Lower lobe of right lung (tissue), 2 donors: ENCODE results near the gene PTPRN2. TPM values are rescaled to one million over a fixed set of nuclear protein-coding genes. Genes with fewer than 3 reads are reported as not detected.
"Not testable (repeated sequence)": the region's sequence is repeated elsewhere in the genome, so short reads cannot be mapped to it uniquely, and the experiment has no call there.

Source experiments
- ATAC-seq, 2 donors: fragments of 200-7000 bp; cut with Tn5 transposase; one replicate each; pipeline ENCODE4 v1.9.1; 2020 to 2022; ENCODE audit warnings: mild to moderate bottlenecking in 2 of 2, moderate library complexity in 2 of 2
- DNase-seq: peaks from one replicate; pipeline ENCODE4 v3.0.0-alpha.2; 2020
- H3K27ac ChIP-seq: fragments of 200-600 bp; one replicate; pipeline ENCODE4 v1.8.0; 2022
- H3K27me3 ChIP-seq: fragments of 200-600 bp; one replicate; pipeline ENCODE4 v1.8.0; 2022; ENCODE audit warnings: low read depth
- H3K36me3 ChIP-seq: fragments of 200-600 bp; one replicate; pipeline ENCODE4 v1.8.0; 2022; ENCODE audit warnings: mild to moderate bottlenecking
- H3K4me1 ChIP-seq: fragments of 200-600 bp; one replicate; pipeline ENCODE4 v1.8.0; 2022
- H3K4me3 ChIP-seq: fragments of 200-600 bp; one replicate; pipeline ENCODE4 v1.8.0; 2022; ENCODE audit warnings: mild to moderate bottlenecking
- H3K9me3 ChIP-seq: fragments of 200-600 bp; one replicate; pipeline ENCODE4 v1.8.0; 2022
- CTCF ChIP-seq: fragments of 200-600 bp; IDR thresholded peaks from one replicate; pipeline ENCODE4 v1.8.0; 2022; ENCODE audit warnings: antibody characterized with exemption, mild to moderate bottlenecking
- intact Hi-C: fragments of 100-400 bp; cut with DNase I; formaldehyde crosslinking; loops from one replicate; pipeline ENCODE4 v1.11.0; 2022
- total RNA-seq: library from RNA; stranded (reverse); fragmentation: NEBNext Ultra II Directional; extraction: Animal tissue kit (Norgen Biotek cat#: 25700); gene quantifications from one replicate; pipeline ENCODE4 v1.2.1, GENCODE V29; 2021
- donor health status: DM: no; HTN: yes; CAD: no; lungs with severe emphysema.

The PTPRN2 gene
- total RNA-seq, 1 donor from 2014 or later = 6.8 TPM

GRCh38 chr7:158256091-158256816, 331.4 kb downstream of the PTPRN2 start:
- no peak for ATAC-seq
- H3K27ac ChIP-seq = no peak overlapping the region
- no peak for TF ChIP-seq CTCF
- H3K4me1 ChIP-seq = no peaks in the 10 kb centered on the region
- H3K27me3 ChIP-seq = no peaks in the 10 kb centered on the region
- H3K4me3 ChIP-seq = no peak overlapping the region
- peak; percentile 25 for DNase-seq
- H3K36me3 ChIP-seq = no peaks in the 10 kb centered on the region
- no peaks in the 10 kb centered on the region for H3K9me3 ChIP-seq
- intact Hi-C loops = no loop called here

GRCh38 chr7:158255558-158255957, 332.1 kb downstream of the PTPRN2 start:
- Histone ChIP-seq H3K4me3 (no peak overlapping the region), H3K36me3 (no peaks in the 10 kb centered on the region), H3K9me3 (no peaks in the 10 kb centered on the region), H3K27me3 (no peaks in the 10 kb centered on the region), H3K4me1 (no peaks in the 10 kb centered on the region), H3K27ac (no peak overlapping the region)
- DNase-seq = no peak
- no peak for TF ChIP-seq CTCF
- no peak for ATAC-seq
- intact Hi-C loops = no loop called here

- H3K36me3 ChIP-seq = no peaks in the 10 kb centered on the region
- no peaks in the 10 kb centered on the region for H3K27me3 ChIP-seq
- no peaks in the 10 kb centered on the region for H3K4me1 ChIP-seq
- DNase-seq = no peak
- no peak overlapping the region for H3K27ac ChIP-seq
- intact Hi-C loops = no loop called here
- H3K4me3 ChIP-seq = no peak overlapping the region
- no peak for TF ChIP-seq CTCF
- H3K9me3 ChIP-seq = no peaks in the 10 kb centered on the region
- no peak for ATAC-seq
Measured at GRCh38 chr7:158255156-158255555, 332.5 kb downstream of the PTPRN2 start.

GRCh38 chr7:158253670-158254045, 334.0 kb downstream of the PTPRN2 start:
- intact Hi-C loops = not testable (repeated sequence)

GRCh38 chr7:158252837-158253669, 334.6 kb downstream of the PTPRN2 start:
- intact Hi-C loops = no loop called here
- TF ChIP-seq CTCF = no peak
- H3K27me3 ChIP-seq = no peaks in the 10 kb centered on the region
- ATAC-seq (peak; percentile 42 to 71), DNase-seq (peak; percentile 45)
- H3K36me3 ChIP-seq = no peaks in the 10 kb centered on the region
- H3K4me3 ChIP-seq = no peak overlapping the region
- H3K27ac ChIP-seq = no peak overlapping the region
- no peaks in the 10 kb centered on the region for H3K4me1 ChIP-seq
- no peaks in the 10 kb centered on the region for H3K9me3 ChIP-seq

More at GRCh38 chr7:158253670-158254045, 334.0 kb downstream of the PTPRN2 start:
- not testable (repeated sequence) for H3K27me3 ChIP-seq, H3K27ac ChIP-seq, DNase-seq, H3K9me3 ChIP-seq, H3K4me1 ChIP-seq, H3K36me3 ChIP-seq, H3K4me3 ChIP-seq, ATAC-seq
